GM18508 (cell line): Measurements from ENCODE around the gene ASPG.

ENCODE experiments used
- ATAC-seq: cut with Tn5 transposase; IDR thresholded peaks from one replicate; pipeline ENCODE4 v1.9.1; 2021; ENCODE audit warnings: moderate number of reproducible peaks; ENCODE audit not compliant: insufficient read depth, unreplicated experiment

The ASPG gene

DNA sequence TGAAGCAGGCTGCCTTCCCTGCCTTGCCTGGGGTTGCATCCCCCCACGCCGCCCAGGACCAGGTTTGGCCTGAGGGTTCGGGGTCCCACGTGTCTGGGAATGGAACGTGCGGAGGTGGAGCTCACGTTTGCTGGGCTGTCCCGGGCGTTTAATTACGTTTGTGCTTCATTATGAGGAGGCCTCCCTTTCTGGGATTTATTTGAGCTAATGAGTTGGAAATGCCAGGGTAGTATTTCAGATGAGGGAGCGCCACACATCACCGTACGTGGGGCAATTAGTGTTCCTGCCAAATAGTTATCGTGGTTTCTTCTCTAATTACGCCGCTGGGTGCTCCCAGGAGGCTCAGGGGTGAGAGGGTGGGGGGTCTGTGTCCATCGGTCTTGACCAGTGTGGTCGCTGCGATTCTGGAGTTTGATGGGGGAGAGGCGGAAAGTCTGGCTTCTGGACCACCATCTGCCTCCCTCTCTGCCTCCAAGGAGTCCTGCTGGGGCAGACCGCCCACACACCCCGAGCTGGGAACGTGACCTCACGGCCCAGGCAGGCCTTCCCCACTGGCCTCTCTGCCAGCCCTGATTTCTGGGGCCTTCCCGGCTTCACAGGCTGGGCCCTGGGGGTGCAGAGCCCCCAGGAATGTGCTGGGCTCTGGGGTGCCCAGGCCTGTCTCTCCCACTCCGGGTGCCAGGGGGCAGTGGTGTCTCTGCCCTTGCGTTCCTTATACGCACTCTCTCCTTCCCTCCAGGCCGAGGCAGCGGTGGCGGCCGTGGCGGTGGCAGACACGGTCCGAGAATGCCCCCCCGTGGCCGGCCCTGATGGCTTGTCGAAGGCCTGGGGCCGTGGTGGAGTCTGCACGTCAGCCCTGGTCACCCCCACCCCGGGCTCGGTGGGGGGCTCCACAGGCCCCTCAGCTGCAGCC is 71.8 kb downstream of the ASPG start:
- no peak for ATAC-seq

DNA sequence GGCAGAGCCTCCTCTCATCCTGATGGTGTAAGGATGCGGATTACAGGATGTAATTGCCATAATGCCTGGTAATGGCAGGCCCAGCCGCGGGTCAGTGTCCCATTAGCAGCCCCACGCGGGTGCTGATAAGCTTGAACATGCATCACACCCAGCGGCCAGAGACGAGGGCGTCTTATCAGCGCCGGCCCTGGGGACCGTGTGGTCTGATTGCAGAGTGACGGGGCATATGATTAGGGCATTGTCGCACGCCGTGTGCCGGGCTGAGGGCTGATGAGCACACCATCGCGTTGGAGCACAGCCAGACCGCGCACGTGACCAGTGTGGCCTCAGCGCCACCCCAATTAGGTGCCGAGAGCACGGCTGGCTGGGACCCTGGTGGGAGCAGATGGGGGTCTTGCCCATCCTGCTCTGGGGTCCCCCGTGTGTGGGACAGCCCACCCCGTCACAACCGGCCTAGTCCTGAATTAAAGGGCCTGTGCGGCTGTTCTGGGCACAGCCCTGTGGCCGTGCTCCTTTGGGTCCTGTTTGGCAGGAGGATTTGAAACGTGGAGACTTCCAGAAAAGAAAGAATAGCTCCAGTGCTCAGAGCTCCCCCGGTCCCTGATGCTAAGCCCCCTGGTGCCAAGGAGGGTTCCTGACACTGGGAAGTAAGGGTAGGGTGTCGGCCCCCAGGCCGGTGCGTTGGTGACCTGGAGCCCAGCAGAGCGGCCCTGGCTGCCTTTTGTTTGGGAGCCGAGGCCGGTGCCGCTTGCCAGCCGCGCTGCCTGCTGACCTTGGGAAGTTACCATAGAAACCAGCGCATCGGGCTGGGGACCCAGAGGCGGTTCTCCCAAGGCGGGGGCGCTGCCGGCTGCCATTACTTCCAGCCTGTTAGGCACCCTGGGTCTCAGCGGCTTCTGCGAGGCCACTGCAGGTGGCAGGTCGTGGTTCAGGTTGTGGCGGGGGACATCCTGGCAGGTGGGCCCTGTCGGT is 73.6 kb downstream of the ASPG start:
- ATAC-seq: no peak

DNA sequence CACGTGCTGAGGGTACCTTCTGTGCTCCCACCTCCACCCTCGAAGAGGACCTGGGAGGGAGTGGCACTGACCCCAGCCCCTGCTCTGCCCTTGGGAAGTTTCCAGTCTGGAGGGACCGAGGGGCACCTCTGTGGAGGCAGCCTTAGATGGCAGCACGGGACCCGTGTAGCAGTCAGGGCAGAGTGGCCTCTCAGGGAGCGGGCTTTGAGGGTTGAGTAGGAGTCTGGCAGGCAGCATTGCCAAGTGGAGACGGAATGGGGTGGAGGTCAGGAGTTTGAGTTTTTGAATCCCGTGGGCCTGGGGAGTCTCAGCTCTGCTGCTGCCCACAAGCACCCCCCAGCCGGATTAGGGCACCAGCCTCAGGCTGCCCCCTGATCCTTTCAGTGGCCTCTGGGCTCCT is 74.5 kb downstream of the ASPG start:
- ATAC-seq: no peak

DNA sequence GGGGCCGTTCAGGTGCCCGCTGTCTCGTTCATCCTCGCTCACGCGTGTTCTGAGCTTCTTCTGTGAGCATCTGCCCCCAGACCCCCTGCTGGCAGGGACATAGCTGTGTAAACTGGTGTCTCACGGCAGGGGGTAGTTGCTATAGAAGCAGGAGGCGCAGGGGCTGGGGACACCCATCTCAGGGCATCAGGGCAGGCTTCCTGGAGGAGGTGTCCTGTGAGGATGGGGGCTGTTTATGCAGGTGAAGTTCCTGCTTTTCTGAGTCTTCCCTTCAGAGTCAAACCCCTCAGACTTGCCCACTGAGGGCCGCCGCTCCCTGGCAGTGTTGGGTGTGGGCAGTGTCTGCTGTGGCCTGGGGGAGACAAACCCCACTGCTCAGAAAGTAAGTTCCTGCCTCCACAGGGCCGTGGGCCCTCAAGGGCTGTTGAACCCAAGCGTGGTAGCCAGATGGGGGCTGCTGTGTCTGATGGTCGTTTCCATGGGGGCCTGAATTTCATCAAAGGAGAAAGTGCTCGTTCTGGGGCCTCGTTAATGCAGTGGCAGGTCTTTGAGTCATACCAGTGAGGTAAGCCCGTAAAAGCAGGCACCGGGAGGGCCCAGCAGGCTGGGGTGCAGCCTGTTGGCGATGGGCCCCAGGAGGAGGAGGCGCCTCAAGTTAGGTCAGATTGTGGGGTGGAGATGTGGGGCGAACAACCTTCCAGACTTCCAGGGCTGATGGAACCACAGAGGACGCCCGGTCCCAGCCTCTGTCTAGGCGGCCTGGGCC is 76.3 kb downstream of the ASPG start:
- no peak for ATAC-seq

DNA sequence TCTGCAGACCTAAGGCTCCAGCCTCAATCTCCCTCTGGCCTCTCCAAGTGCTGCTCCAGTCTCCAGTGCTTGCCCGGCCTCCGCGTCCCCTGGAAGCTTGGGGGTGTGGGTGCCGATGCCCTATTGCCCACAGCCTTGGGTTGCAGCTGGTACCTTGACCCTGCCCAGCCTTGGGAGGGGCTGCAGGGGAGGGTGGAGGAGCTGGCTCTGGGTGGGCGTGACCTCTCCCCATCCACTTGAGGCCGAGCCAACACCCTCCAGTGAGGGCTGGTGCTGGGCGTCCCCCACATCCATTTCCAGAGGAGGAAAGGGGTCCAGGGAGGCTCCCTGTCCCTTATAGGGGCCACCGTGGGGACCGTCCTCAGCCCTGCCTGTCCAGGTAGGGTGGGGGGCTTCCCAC is 77.0 kb downstream of the ASPG start:
- no peak for ATAC-seq

DNA sequence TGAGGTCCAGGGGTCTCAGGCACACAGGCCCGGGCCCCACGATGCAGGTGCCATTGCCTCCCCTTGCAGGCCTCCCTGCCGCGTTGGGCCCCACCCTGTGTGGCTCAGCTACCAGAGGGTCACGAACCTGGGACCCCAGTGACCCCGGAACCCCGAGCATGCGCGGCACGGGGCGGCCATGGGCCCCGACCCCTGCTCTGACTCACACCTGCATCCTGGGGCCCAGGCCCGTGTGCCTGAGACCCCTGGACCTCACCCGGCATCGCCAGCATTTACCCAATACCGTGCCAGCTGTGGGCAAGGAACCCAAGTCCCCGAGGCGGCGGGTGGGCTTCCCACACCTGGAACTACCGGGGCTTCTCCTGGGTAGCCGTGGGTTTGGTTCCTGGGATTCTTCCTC is 78.0 kb downstream of the ASPG start:
- no peak for ATAC-seq

DNA sequence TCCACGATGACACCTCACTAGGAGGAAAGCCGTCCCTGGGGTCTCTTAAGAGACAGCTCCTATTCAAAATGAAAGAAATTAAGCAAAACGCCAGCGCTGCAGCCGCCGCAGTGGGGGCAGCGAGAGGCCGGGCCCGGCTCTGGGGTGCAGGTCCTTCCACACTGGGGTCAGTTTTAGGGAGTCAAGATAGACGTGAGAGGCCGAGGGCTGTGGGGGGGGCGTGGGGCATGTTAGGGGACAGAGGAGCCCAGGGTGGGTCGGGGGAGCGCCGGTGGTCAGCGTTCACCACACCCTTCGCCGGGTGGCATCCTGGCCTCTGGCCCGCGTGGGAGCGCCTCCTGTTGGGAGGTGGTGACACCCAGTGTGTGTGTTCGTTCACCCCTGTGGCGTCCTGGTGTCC is 78.5 kb downstream of the ASPG start:
- ATAC-seq: no peak

DNA sequence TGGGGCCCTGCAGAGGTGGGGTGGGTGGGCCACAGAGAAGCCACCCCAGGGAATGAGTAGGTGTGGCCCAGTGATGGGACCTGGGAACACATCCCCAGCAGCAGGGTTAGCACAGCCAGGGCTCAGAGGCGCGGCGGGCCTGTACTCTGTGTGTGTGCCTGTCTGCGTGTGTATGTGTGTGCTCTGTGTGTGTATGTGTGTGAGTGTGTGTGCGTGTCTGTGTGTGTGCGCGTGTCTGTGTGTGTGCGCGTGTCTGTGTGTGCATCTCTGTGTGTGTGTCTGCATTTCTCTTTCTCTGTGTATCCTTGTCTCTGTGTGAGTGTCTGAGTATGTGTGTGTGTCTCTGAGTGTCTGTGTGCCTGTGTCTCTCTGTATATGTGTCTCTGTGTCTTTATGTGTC is 79.0 kb downstream of the ASPG start:
- no peak for ATAC-seq
